ENCODE data around the gene AP3D1. TPM values are rescaled to one million over a fixed set of nuclear protein-coding genes. Genes with fewer than 3 reads are reported as not detected.
A peak's percentile ranks its signal among the peaks of the same experiment; 100 is the strongest.

AP3D1 gene
- total and polyA plus RNA-seq, 9 of the 15 experiments (the other 6 are each of a cell fraction or from before 2014, with no cell fraction given), result 1.2 to 86.1 (median 35.9) TPM

- Histone ChIP-seq H3K9me3 (replicated peaks; ENCODE audit: control insufficient read depth, insufficient read depth, low read depth, low read length) (no peaks in the 10 kb centered on the region), H3K27ac (ENCODE audit: extremely low read depth, low read depth, low read length) (peak overlapping the region; percentile 96), H3K9ac (ENCODE audit: insufficient read depth in 1 of 2, low read depth in 2 of 2, low read length in 2 of 2) (peak overlapping the region; percentile 98 to 99), H3K4me3 (peak overlapping the region; percentile 98), H3K27me3 (ENCODE audit: control insufficient read depth in 2 of 2, insufficient read depth in 2 of 2, low read length in 2 of 2) (no peaks in the 10 kb centered on the region), H4K20me1 (replicated peaks; ENCODE audit: control insufficient read depth, insufficient read depth, low read length) (peaks cover 13% of the 10 kb centered on the region), H3K4me2 (ENCODE audit: insufficient read depth, low read length) (peak overlapping the region; percentile 95), H3K36me3 (ENCODE audit: control insufficient read depth, insufficient read depth, low read length) (peaks cover 30% of the 10 kb centered on the region), H3K79me2 (ENCODE audit: control insufficient read depth, insufficient read depth, low read length) (peaks cover 53% of the 10 kb centered on the region), H2AFZ (ENCODE audit: low read depth, low read length) (0 out of 2 replicates have a peak overlapping the region, but pooled peaks have one; percentile 23), H3K9me1 (ENCODE audit: control insufficient read depth, insufficient read depth, low read length) (peaks cover 6% of the 10 kb centered on the region), H3K4me1 (replicated peaks in 1 of 2; ENCODE audit: control insufficient read depth in 2 of 2, insufficient read depth in 2 of 2, low read length in 2 of 2) (peaks cover 21 to 31% of the 10 kb centered on the region in 2 experiments; a peak in 4 of 5 replicates)
- in situ Hi-C loops (cut with MboI), result loop anchor here (10.0 kb wide), 2 partner anchors 234 to 454 kb away; no protein-coding TSS in a partner anchor
- peak in 2 of 4 experiments; percentile 58 to 65 for DNase-seq (ENCODE audit: extremely low read depth in 1 of 4, low spot score in 3 of 4)
- no TSS peak for BruUV-seq (replicated peaks)
- ChIA-PET POLR2A (interaction anchor here (1.2 to 2.0 kb wide), 2 partner anchors 13 to 113 kb away, joined by 4 to 6 read pairs; no protein-coding TSS in a partner anchor), CTCF (ENCODE audit: low intra/inter-chr PET ratio) (no interaction called here)
- intact Hi-C loops (cut with micrococcal nuclease), result loop anchor here (5.0 to 10.0 kb wide), 2 partner anchors 241 to 464 kb away; no protein-coding TSS in a partner anchor
- WGBS (ENCODE audit: insufficient coverage, low coverage, missing lambda C conversion rate), result under 1% methylated on average over 33 of the region's 36 CpGs
- ATAC-seq, result no peak
- no peak for FAIRE-seq
- TF ChIP-seq MYC (IDR thresholded peaks at IDR 0.05; ENCODE audit: low read depth, low read length) (no peak; the same call in 1 of the 2 replicates), MYC (CRISPR knock-in tag; IDR thresholded peaks at IDR 0.05; ENCODE audit: borderline replicate concordance, low read depth) (peak; percentile 20; the same call in 1 of the 2 replicates), SIN3A (IDR thresholded peaks at IDR 0.05; ENCODE audit: borderline replicate concordance in 2 of 2, control insufficient read depth in 1 of 2, low read depth in 2 of 2, low read length in 2 of 2) (peak in 1 of 2 experiments; percentile 6; a peak in 1 of 4 replicates), CTBP1 (IDR thresholded peaks at IDR 0.05; ENCODE audit: borderline replicate concordance) (no peak), ZBTB8A (IDR thresholded peaks at IDR 0.05; ENCODE audit: partially characterized antibody) (no peak), POLR2A (conservative IDR thresholded peaks at IDR 0.05) (0 out of 2 replicates have a peak, but pooled peaks have one; percentile 21), TGIF2 (CRISPR knock-in tag; IDR thresholded peaks at IDR 0.05) (no peak), RBFOX2 (IDR thresholded peaks at IDR 0.05; ENCODE audit: low read depth, low read length) (peak; percentile 79), ZFX (CRISPR knock-in tag; IDR thresholded peaks at IDR 0.05) (peak; percentile 92), STAT6 (CRISPR knock-in tag; IDR thresholded peaks at IDR 0.05) (peak; percentile 35; the same call in 1 of the 2 replicates), TRIM25 (IDR thresholded peaks at IDR 0.05; ENCODE audit: borderline replicate concordance) (no peak), ZNF766 (CRISPR knock-in tag; conservative IDR thresholded peaks at IDR 0.05) (0 out of 2 replicates have a peak, but pooled peaks have one; percentile 26), SAFB2 (IDR thresholded peaks at IDR 0.05; ENCODE audit: borderline replicate concordance, low read depth, low read length, severe bottlenecking) (no peak), TEAD4 (IDR thresholded peaks at IDR 0.05; ENCODE audit: low read length) (no peak), TEAD4 (CRISPR knock-in tag; IDR thresholded peaks at IDR 0.05; ENCODE audit: borderline replicate concordance) (0 out of 2 replicates have a peak, but pooled peaks have one; percentile 78), ZNF282 (CRISPR knock-in tag; IDR thresholded peaks at IDR 0.05) (peak; percentile 37; the same call in 1 of the 2 replicates), GABPB1 (CRISPR knock-in tag; IDR thresholded peaks at IDR 0.05) (no peak), HNRNPLL (IDR thresholded peaks at IDR 0.05; ENCODE audit: low read depth, low read length, poor library complexity, severe bottlenecking) (no peak)
These were observed 500 bp downstream of the AP3D1 start for GRCh38 chr19:2150794-2151338.
